WI38 (cell line): ENCODE data around the gene FRA10AC1.
"Not testable (repeated sequence)": the region's sequence is repeated elsewhere in the genome, so short reads cannot be mapped to it uniquely, and the experiment has no call there.

Experiments
- H3K4me3 ChIP-seq: 2 replicates; pipeline ENCODE4 v1.5.1; 2011; ENCODE audit warnings: low read depth, mild to moderate bottlenecking, control low read depth, low read length
- TF ChIP-seq, protein P1 (sequence below): IDR thresholded peaks from 2 replicates; pipeline ENCODE4 v1.5.1; 2012; ENCODE audit warnings: low read depth, mild to moderate bottlenecking, control low read depth, low read length

Gene FRA10AC1

DNA sequence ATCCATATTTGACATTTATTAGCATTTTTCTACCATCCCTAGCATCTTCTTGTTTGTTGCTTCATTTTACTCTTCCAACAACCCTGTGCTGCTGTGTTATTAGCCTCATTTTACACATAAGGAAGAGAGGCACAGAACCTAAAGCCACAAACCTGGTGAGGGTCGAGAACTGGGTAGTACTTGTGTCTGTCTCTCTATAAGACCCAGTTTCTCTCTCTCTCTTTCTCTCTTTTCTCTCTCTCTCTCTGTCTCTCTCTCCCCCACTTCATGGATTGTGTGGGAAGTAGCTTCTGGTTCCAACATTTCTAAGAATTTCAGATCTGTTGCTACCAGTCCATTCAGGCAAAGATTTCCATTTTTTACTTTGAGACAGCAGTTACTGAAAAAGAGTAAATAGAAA is 1.4 kb upstream of the FRA10AC1 start:
- TF ChIP-seq, protein P1, sequence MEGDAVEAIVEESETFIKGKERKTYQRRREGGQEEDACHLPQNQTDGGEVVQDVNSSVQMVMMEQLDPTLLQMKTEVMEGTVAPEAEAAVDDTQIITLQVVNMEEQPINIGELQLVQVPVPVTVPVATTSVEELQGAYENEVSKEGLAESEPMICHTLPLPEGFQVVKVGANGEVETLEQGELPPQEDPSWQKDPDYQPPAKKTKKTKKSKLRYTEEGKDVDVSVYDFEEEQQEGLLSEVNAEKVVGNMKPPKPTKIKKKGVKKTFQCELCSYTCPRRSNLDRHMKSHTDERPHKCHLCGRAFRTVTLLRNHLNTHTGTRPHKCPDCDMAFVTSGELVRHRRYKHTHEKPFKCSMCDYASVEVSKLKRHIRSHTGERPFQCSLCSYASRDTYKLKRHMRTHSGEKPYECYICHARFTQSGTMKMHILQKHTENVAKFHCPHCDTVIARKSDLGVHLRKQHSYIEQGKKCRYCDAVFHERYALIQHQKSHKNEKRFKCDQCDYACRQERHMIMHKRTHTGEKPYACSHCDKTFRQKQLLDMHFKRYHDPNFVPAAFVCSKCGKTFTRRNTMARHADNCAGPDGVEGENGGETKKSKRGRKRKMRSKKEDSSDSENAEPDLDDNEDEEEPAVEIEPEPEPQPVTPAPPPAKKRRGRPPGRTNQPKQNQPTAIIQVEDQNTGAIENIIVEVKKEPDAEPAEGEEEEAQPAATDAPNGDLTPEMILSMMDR, result no peak
- no peak overlapping the region for H3K4me3 ChIP-seq

DNA sequence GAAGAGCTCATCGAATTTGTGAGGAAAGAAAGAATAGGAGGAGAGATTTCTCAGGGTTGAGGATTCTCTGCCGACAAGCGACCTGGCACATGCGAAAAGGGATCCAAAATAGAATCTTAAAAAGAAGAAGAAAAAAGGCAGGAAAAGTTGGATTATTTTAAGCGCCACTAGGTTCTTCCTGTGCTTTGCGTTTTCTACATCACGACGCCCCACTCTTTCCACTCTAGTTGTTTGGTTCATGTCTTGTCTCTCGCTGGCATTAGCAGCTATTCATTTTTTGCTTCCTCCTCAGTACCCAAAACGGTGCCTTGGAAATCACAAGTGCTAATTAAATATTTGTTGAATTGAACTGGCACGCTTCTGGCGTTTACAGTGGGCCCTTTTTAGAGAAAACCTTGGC is 674 bp upstream of the FRA10AC1 start:
- TF ChIP-seq, protein P1, result no peak
- H3K4me3 ChIP-seq, result peak overlapping the region; percentile 76

DNA sequence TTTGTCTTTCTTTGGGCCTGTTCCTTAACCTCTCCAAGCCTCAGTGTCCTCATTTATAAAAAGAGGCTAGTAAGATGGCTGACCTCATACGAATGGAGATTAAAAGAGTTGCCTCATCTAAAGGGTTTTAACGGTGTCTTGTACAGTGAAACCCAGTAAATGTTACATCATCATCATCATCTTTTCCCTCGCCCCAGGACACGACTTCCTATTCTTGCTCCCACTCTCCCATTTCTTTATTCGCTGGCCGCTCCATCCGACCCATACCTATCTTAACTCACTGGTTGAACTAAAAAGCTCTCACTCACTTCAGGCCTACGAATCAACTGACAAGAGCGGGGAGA is 554 bp downstream of the FRA10AC1 start:
- H3K4me3 ChIP-seq, result peak overlapping the region; percentile 76
- TF ChIP-seq, protein P1, result no peak

DNA sequence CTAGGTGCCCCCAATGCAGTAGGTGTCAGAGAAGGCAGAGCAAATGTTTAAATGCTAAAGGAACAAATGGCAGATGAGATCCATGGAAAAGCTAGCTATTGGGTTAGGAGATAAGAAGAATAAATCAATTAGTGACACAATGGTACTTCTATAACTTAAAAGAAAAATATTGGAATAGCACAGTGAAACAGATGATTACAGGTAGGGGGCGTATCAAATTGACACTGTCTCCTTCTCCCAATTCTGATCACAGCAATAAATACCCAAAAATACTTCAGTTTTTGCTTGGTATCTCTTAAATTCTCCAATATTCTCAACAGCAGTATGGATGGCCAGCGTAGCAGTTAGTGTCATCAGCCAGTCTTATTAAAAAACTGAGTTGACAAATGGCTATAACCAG is 5.2 kb downstream of the FRA10AC1 start:
- TF ChIP-seq, protein P1, result no peak
- no peak overlapping the region for H3K4me3 ChIP-seq

DNA sequence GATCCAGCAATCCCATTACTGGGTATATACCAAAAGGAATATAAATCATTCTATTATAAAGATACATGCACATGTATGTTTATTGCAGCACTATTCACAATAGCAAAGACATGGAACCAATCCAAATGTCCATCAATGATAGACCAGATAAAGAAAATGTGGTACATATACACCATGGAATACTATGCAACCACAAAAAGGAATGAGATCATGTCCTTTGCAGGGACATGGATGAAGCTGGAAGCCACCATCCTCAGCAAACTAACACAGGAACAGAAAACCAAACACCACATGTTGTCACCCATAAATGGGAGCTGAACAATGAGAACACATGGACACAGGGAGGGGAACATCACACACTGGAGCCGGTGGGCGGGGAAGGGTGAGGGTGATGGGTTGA is 5.8 kb downstream of the FRA10AC1 start:
- not testable (repeated sequence) for H3K4me3 ChIP-seq

DNA sequence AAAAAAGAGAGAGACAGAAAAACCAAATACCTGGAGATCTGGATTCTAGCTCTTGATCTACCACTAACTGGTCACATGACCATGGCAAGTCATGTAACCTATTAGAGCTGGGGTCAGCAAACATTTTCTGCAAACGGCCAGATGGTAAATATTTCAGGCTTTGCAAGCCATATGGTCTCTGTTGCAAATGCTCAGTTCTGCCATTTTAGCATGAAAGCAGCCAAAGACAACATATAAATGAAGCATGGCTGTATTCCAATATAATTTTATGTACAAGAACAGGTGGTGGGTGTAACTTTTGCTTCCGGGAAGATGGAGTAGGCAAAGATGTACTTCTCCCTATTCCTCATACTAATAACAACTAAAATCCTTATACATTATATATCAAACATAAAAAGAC is 6.7 kb downstream of the FRA10AC1 start:
- H3K4me3 ChIP-seq, result no peak overlapping the region
- TF ChIP-seq, protein P1, result no peak

DNA sequence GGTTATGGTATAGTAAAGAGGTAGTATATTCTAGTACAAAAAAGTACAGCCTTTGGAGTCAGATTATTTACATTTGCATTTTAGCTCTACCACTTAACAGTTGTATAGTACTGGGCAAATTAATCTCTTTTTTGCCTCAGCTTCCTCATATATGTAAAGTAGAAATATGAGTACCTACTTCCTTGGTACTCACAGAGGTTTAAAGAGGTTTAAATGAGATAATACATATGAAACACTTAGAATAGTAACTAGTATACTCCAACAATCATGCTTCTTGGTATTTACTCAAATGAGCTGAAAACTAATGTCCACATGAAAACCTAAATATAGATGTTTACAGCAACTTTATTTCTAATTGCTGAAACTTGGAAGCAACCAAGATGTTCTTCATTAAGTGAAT is 14.7 kb downstream of the FRA10AC1 start:
- H3K4me3 ChIP-seq, result no peak overlapping the region
- TF ChIP-seq, protein P1, result no peak

DNA sequence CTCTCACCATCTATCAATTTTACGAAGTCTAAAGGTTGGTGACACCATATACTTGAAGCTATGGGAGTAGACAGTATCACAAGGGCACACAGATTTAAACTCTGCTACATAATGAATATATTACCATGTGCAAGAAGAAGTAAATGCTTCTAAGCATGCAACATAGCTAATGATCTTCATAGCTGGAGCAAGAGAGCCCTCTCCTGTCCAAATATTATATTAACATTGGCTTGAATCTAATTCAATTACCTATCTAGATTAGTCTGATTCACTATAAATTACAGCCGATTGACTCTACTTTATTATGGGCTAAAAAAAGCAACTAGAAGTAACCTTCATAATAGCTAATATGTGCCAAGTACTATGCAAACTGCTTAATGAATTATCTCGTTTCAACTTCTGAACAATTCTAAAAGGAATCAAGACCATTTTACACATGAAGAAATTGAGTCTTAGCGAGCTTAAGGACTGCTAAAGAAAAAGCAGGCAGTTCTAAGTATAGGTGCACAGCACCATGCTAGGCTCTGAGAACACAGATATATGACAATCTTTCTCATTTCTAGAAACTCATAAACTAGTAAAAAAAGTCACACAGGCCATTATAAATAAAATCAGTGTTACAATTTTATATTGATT is 21.9 kb downstream of the FRA10AC1 start:
- no peak overlapping the region for H3K4me3 ChIP-seq
- TF ChIP-seq, protein P1, result no peak; the same call in 1 of the 2 replicates
